H9 (cell line): Measurements from ENCODE around the gene GMEB1. TPM values are rescaled to one million over a fixed set of nuclear protein-coding genes. Genes with fewer than 3 reads are reported as not detected.
"Not testable (repeated sequence)": the region's sequence is repeated elsewhere in the genome, so short reads cannot be mapped to it uniquely, and the experiment has no call there.

Experiments used
- DNase-seq: peaks from one replicate; pipeline ENCODE4 v3.0.0-alpha.2; 2017
- H2AFZ ChIP-seq: one replicate; pipeline ENCODE4 v1.6.1; 2013; ENCODE audit warnings: mild to moderate bottlenecking, low read length, control low read depth, moderate library complexity
- H2AK5ac ChIP-seq: 2 replicates; pipeline ENCODE4 v1.6.1; 2013; ENCODE audit warnings: low read length, control low read depth, mixed read lengths; ENCODE audit not compliant: insufficient read length
- H2BK120ac ChIP-seq: one replicate; pipeline ENCODE4 v1.6.1; 2013; ENCODE audit warnings: low read depth, mild to moderate bottlenecking, low read length, control low read depth, inconsistent platforms; ENCODE audit not compliant: poor library complexity, severe bottlenecking
- H2BK12ac ChIP-seq: 2 replicates; pipeline ENCODE4 v1.6.1; 2013; ENCODE audit warnings: low read length, control low read depth, mixed read lengths, low read depth; ENCODE audit not compliant: insufficient read length
- H2BK15ac ChIP-seq: 2 replicates; pipeline ENCODE4 v1.6.1; 2013; ENCODE audit warnings: low read depth, low read length, control low read depth
- H2BK20ac ChIP-seq: one replicate; pipeline ENCODE4 v1.6.1; 2013; ENCODE audit warnings: low read depth, mild to moderate bottlenecking, low read length, control low read depth, inconsistent platforms; ENCODE audit not compliant: poor library complexity, severe bottlenecking
- H2BK5ac ChIP-seq: 2 replicates; pipeline ENCODE4 v1.6.1; 2013; ENCODE audit warnings: low read length, control low read depth, mixed read lengths; ENCODE audit not compliant: insufficient read length
- H3K14ac ChIP-seq: 2 replicates; pipeline ENCODE4 v1.6.1; 2013; ENCODE audit warnings: low read length, control low read depth; ENCODE audit not compliant: insufficient read depth
- H3K18ac ChIP-seq: 2 replicates; pipeline ENCODE4 v1.6.1; 2013; ENCODE audit warnings: low read depth, mild to moderate bottlenecking, mixed read lengths, low read length, control low read depth; ENCODE audit not compliant: insufficient read length
- H3K23ac ChIP-seq: 2 replicates; pipeline ENCODE4 v1.6.1; 2013; ENCODE audit warnings: low read length, control low read depth, mixed read lengths, low read depth; ENCODE audit not compliant: insufficient read length
- H3K23me2 ChIP-seq: 2 replicates; pipeline ENCODE4 v1.6.1; 2013; ENCODE audit warnings: low read depth, mild to moderate bottlenecking, mixed read lengths, low read length, control low read depth; ENCODE audit not compliant: insufficient read length, poor library complexity, severe bottlenecking
- H3K27ac ChIP-seq: 2 replicates; pipeline ENCODE4 v1.5.1; 2013; ENCODE audit warnings: low read length, control low read depth, mixed read lengths, low read depth; ENCODE audit not compliant: insufficient read length
- H3K27me3 ChIP-seq: 2 replicates; pipeline ENCODE4 v1.6.1; 2013; ENCODE audit warnings: low read length, control low read depth, inconsistent platforms; ENCODE audit not compliant: insufficient read depth
- H3K4ac ChIP-seq: 2 replicates; pipeline ENCODE4 v1.6.1; 2013; ENCODE audit warnings: low read depth, mild to moderate bottlenecking, control low read depth, inconsistent platforms, low read length, moderate library complexity
- H3K4me1 ChIP-seq: 2 replicates; pipeline ENCODE4 v1.6.1; 2013; ENCODE audit warnings: low read length, control low read depth, inconsistent platforms; ENCODE audit not compliant: insufficient read depth
- H3K4me2 ChIP-seq: 2 replicates; pipeline ENCODE4 v1.6.1; 2013; ENCODE audit warnings: low read length, control low read depth, mixed read lengths; ENCODE audit not compliant: insufficient read length, insufficient read depth
- H3K56ac ChIP-seq: 2 replicates; pipeline ENCODE4 v1.6.1; 2013; ENCODE audit warnings: low read depth, mild to moderate bottlenecking, mixed read lengths, low read length, control low read depth; ENCODE audit not compliant: insufficient read length
- H3K79me1 ChIP-seq: 2 replicates; pipeline ENCODE4 v1.6.1; 2013; ENCODE audit warnings: low read depth, mild to moderate bottlenecking, moderate library complexity, low read length, control low read depth, inconsistent platforms; ENCODE audit not compliant: insufficient read depth, poor library complexity, severe bottlenecking
- H3K79me2 ChIP-seq: 2 replicates; pipeline ENCODE4 v1.6.1; 2013; ENCODE audit warnings: low read length, control low read depth, inconsistent platforms; ENCODE audit not compliant: insufficient read depth
- H3K9ac ChIP-seq: 2 replicates; pipeline ENCODE4 v1.6.1; 2013; ENCODE audit warnings: low read length, control low read depth, mixed read lengths; ENCODE audit not compliant: insufficient read length; ENCODE audit errors: extremely low read depth
- H3K9me3 ChIP-seq: one replicate; pipeline ENCODE4 v1.6.1; 2013; ENCODE audit warnings: low read depth, low read length, inconsistent platforms; ENCODE audit not compliant: control insufficient read depth
- H3T11ph ChIP-seq: one replicate; pipeline ENCODE4 v1.6.1; 2013; ENCODE audit warnings: mild to moderate bottlenecking, low read length, control low read depth, inconsistent platforms
- H4K20me1 ChIP-seq: one replicate; pipeline ENCODE4 v1.6.1; 2013; ENCODE audit not compliant: control insufficient read depth, insufficient read length, insufficient read depth
- H4K5ac ChIP-seq: 2 replicates; pipeline ENCODE4 v1.6.1; 2013; ENCODE audit warnings: low read depth, mild to moderate bottlenecking, mixed read lengths, low read length, control low read depth; ENCODE audit not compliant: insufficient read length
- H4K8ac ChIP-seq: replicated peaks from 2 replicates; pipeline ENCODE4 v1.6.1; 2013; ENCODE audit warnings: low read length, control low read depth, mixed read lengths, low read depth; ENCODE audit not compliant: insufficient read length
- H4K91ac ChIP-seq: 2 replicates; pipeline ENCODE4 v1.6.1; 2013; ENCODE audit warnings: low read depth, mild to moderate bottlenecking, moderate library complexity, mixed read lengths, low read length, control low read depth; ENCODE audit not compliant: insufficient read length
- H3K27ac Mint-ChIP-seq, 3 experiments: 2 replicates in 2 of 3; 3 replicates in 1 of 3; pipeline ENCODE4 v1.8.0; 2020 to 2021; ENCODE audit warnings: mixed read lengths in 3 of 3, mild to moderate bottlenecking in 1 of 3, moderate library complexity in 1 of 3
- H3K27me3 Mint-ChIP-seq: 2 replicates; pipeline ENCODE4 v1.8.0; 2021; ENCODE audit warnings: low read depth, mild to moderate bottlenecking, moderate library complexity, mixed read lengths
- H3K36me3 Mint-ChIP-seq, 3 experiments: 2 replicates in 2 of 3; 3 replicates in 1 of 3; pipeline ENCODE4 v1.8.0; 2020 to 2021; ENCODE audit warnings: low read depth in 3 of 3, mixed read lengths in 3 of 3; ENCODE audit not compliant: insufficient read depth in 1 of 3
- H3K4me1 Mint-ChIP-seq, 2 experiments: 2 replicates each; pipeline ENCODE4 v1.8.0; 2020; ENCODE audit warnings: mixed read lengths in 2 of 2
- H3K4me3 Mint-ChIP-seq, 2 experiments: 2 replicates in 1 of 2; 3 replicates in 1 of 2; pipeline ENCODE4 v1.8.0; 2020 to 2021; ENCODE audit warnings: mild to moderate bottlenecking in 2 of 2, mixed read lengths in 2 of 2, moderate library complexity in 1 of 2
- H3K9me3 Mint-ChIP-seq, 2 experiments: 2 replicates in 1 of 2; 3 replicates in 1 of 2; pipeline ENCODE4 v1.8.0; 2020; ENCODE audit warnings: mild to moderate bottlenecking in 2 of 2, mixed read lengths in 2 of 2, moderate library complexity in 1 of 2
- WGBS: extraction: QIAGEN DNeasy Blood & Tissue Kit; methylation state at CpG from one replicate; pipeline ENCODE4 v1.1.7; 2013; ENCODE audit warnings: missing lambda C conversion rate, low lambda C conversion rate, mixed read lengths; ENCODE audit not compliant: insufficient read length; ENCODE audit errors: extremely low coverage; 5-methylcytosine and 5-hydroxymethylcytosine counted together
- total RNA-seq: library from RNA; stranded (reverse); gene quantifications from 2 replicates; pipeline ENCODE4 v1.2.1, GENCODE V29; 2021
- TF ChIP-seq, protein P1 (sequence below): fragments of 200-600 bp; sonication (generic); conservative IDR thresholded peaks from 3 replicates; pipeline ENCODE4 v1.8.0; 2021; ENCODE audit warnings: antibody characterized with exemption, mild to moderate bottlenecking

Gene GMEB1
- total RNA-seq, 1 experiment from 2014 or later = 17.0 TPM

DNA sequence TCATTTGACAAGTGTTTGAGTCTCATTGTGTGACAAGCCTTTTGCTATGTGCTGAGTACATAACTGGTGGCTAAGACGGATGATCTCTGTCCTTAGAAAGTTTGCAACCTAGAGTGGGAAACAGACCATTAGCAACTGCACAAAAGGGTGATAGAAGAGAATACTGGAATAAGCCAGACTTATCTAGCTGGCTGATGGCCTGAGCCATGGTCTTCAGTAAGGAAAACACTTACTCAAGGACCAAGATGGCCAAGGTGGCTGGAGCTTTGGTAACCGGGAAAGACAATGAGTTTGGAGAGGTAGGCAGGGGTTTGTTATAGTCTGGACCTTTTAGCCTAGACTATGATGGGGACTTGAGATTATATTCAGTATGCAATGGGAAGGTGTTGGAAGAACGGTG, 24.1 kb upstream of the GMEB1 start:
- H4K8ac ChIP-seq = no peak overlapping the region
- no peak overlapping the region for H2AK5ac ChIP-seq
- no peaks in the 10 kb centered on the region; a peak in 2 of 5 replicates for H3K9me3 Mint-ChIP-seq
- DNase-seq = no peak
- no peak overlapping the region for H3K27ac ChIP-seq
- peaks cover 0 to 4% (median 0%) of the 10 kb centered on the region in 3 experiments; a peak in 1 of 7 replicates for H3K36me3 Mint-ChIP-seq
- no peak overlapping the region for H3K9ac ChIP-seq
- H3K4ac ChIP-seq = no peak overlapping the region
- H3K79me2 ChIP-seq = no peaks in the 10 kb centered on the region; the same call in 1 of the 2 replicates
- no peaks in the 10 kb centered on the region for H3K9me3 ChIP-seq
- H3K4me2 ChIP-seq = no peak overlapping the region
- H3K18ac ChIP-seq = no peak overlapping the region
- no peak overlapping the region for H4K91ac ChIP-seq
- H3K27me3 ChIP-seq = no peaks in the 10 kb centered on the region
- no peak overlapping the region for H3K14ac ChIP-seq
- TF ChIP-seq, protein P1, sequence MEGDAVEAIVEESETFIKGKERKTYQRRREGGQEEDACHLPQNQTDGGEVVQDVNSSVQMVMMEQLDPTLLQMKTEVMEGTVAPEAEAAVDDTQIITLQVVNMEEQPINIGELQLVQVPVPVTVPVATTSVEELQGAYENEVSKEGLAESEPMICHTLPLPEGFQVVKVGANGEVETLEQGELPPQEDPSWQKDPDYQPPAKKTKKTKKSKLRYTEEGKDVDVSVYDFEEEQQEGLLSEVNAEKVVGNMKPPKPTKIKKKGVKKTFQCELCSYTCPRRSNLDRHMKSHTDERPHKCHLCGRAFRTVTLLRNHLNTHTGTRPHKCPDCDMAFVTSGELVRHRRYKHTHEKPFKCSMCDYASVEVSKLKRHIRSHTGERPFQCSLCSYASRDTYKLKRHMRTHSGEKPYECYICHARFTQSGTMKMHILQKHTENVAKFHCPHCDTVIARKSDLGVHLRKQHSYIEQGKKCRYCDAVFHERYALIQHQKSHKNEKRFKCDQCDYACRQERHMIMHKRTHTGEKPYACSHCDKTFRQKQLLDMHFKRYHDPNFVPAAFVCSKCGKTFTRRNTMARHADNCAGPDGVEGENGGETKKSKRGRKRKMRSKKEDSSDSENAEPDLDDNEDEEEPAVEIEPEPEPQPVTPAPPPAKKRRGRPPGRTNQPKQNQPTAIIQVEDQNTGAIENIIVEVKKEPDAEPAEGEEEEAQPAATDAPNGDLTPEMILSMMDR = no peak
- H3K4me3 Mint-ChIP-seq = 0 out of 5 replicates have a peak overlapping the region, but pooled peaks of 1 of the 2 experiments have one; percentile 99
- no peak overlapping the region for H2BK120ac ChIP-seq
- no peak overlapping the region for H2BK15ac ChIP-seq
- H3K4me1 Mint-ChIP-seq = peaks cover 18 to 32% of the 10 kb centered on the region in 2 experiments
- H3K27ac Mint-ChIP-seq = peak overlapping the region in 1 of 3 experiments; percentile 25; a peak in 1 of 7 replicates
- WGBS = no CpG with 5 or more reads among the region's 3 CpGs
- H4K5ac ChIP-seq = no peak overlapping the region
- no peak overlapping the region for H3K23ac ChIP-seq
- H3K23me2 ChIP-seq = peaks cover 23% of the 10 kb centered on the region
- no peaks in the 10 kb centered on the region for H3K79me1 ChIP-seq
- no peak overlapping the region for H2BK20ac ChIP-seq
- no peak overlapping the region for H2BK5ac ChIP-seq
- H2AFZ ChIP-seq = no peak overlapping the region
- H3K4me1 ChIP-seq = no peaks in the 10 kb centered on the region; the same call in 1 of the 2 replicates
- no peak overlapping the region for H3K56ac ChIP-seq
- H3T11ph ChIP-seq = no peak overlapping the region
- no peak overlapping the region for H2BK12ac ChIP-seq
- no peaks in the 10 kb centered on the region for H4K20me1 ChIP-seq
- H3K27me3 Mint-ChIP-seq = no peaks in the 10 kb centered on the region

DNA sequence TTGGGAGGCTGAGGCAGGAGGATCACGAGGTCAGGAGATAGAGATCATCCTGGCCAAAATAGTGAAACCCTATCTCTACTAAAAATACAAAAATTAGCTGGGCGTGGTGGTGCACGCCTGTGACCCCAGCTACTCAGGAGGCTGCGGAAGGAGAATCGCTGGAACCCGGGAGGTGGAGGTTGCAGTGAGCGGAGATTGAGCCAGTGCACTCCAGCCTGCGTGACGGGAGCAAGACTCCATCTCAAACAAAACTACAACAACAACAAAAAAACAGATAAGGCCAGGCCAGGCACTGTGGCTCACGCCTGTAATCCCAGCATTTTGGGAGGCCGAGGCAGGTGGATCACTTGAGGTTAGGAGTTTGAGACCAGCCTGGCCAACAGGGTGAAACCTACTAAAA, 23.2 kb upstream of the GMEB1 start:
- H3K4me1 ChIP-seq, H3K27ac Mint-ChIP-seq, H3K56ac ChIP-seq, H3K27me3 ChIP-seq, H3K4me3 Mint-ChIP-seq, H3K79me1 ChIP-seq, H3K14ac ChIP-seq, H2AK5ac ChIP-seq, H3K79me2 ChIP-seq, H2BK20ac ChIP-seq, H3T11ph ChIP-seq, H2BK120ac ChIP-seq, H3K4me2 ChIP-seq, H3K23ac ChIP-seq, H4K8ac ChIP-seq, H3K9me3 Mint-ChIP-seq, H2AFZ ChIP-seq, H3K27ac ChIP-seq, H4K20me1 ChIP-seq, H4K5ac ChIP-seq, H2BK12ac ChIP-seq, DNase-seq, H3K27me3 Mint-ChIP-seq, H3K9me3 ChIP-seq, H3K18ac ChIP-seq, H2BK15ac ChIP-seq, H2BK5ac ChIP-seq, H3K9ac ChIP-seq, H3K4ac ChIP-seq, H4K91ac ChIP-seq, H3K36me3 Mint-ChIP-seq: not testable (repeated sequence)
- peaks cover 23% of the 10 kb centered on the region for H3K23me2 ChIP-seq
- WGBS = no CpG with 5 or more reads among the region's 11 CpGs
- H3K4me1 Mint-ChIP-seq = peaks cover 18 to 32% of the 10 kb centered on the region in 2 experiments
